Hepatocyte (in vitro differentiated cells): ENCODE data around the gene ACBD7. TPM values are rescaled to one million over a fixed set of nuclear protein-coding genes. Genes with fewer than 3 reads are reported as not detected.

Experiments
- DNase-seq: peaks from one replicate; pipeline ENCODE4 v3.0.0-alpha.2; 2016; ENCODE audit warnings: low spot score
- H2AFZ ChIP-seq: fragments of 200-600 bp; sonication (generic); 2 replicates; pipeline ENCODE4 v1.6.0; 2016; ENCODE audit warnings: antibody characterized with exemption, mild to moderate bottlenecking
- H3K27ac ChIP-seq: fragments of 200-600 bp; sonication (generic); 2 replicates; pipeline ENCODE4 v1.5.1; 2016; ENCODE audit warnings: mild to moderate bottlenecking
- H3K27me3 ChIP-seq: fragments of 200-600 bp; sonication (generic); 2 replicates; pipeline ENCODE4 v1.6.1; 2016
- H3K36me3 ChIP-seq: fragments of 200-600 bp; sonication (generic); replicated peaks from 2 replicates; pipeline ENCODE4 v1.5.1; 2016; ENCODE audit warnings: low read depth; ENCODE audit not compliant: insufficient read depth
- H3K4me1 ChIP-seq: fragments of 200-600 bp; sonication (generic); 2 replicates; pipeline ENCODE4 v1.5.1; 2016; ENCODE audit warnings: mild to moderate bottlenecking, moderate library complexity; ENCODE audit not compliant: insufficient read depth
- H3K4me2 ChIP-seq: fragments of 200-600 bp; sonication (generic); 2 replicates; pipeline ENCODE4 v1.6.0; 2016
- H3K4me3 ChIP-seq: fragments of 200-600 bp; sonication (generic); 2 replicates; pipeline ENCODE4 v1.5.1; 2016; ENCODE audit warnings: mild to moderate bottlenecking
- H3K79me2 ChIP-seq: fragments of 200-600 bp; sonication (generic); 2 replicates; pipeline ENCODE4 v1.6.0; 2017; ENCODE audit warnings: mild to moderate bottlenecking
- H3K9me2 ChIP-seq: fragments of 200-600 bp; sonication (generic); replicated peaks from 2 replicates; pipeline ENCODE4 v1.6.0; 2017; ENCODE audit warnings: mild to moderate bottlenecking; ENCODE audit not compliant: insufficient read depth
- H3K9me3 ChIP-seq: fragments of 200-600 bp; sonication (generic); 2 replicates; pipeline ENCODE4 v1.5.1; 2016; ENCODE audit warnings: low read depth, mild to moderate bottlenecking
- H4K20me1 ChIP-seq: fragments of 200-600 bp; sonication (generic); 2 replicates; pipeline ENCODE4 v1.6.0; 2016; ENCODE audit warnings: mild to moderate bottlenecking; ENCODE audit not compliant: insufficient read depth, poor library complexity, severe bottlenecking
- CTCF ChIP-seq: fragments of 200-600 bp; sonication (generic); IDR thresholded peaks from 2 replicates; pipeline ENCODE4 v1.5.1; 2016; ENCODE audit warnings: antibody characterized with exemption, mild to moderate bottlenecking; ENCODE audit not compliant: poor library complexity
- EZH2 ChIP-seq: fragments of 200-600 bp; sonication (generic); IDR thresholded peaks from 2 replicates; pipeline ENCODE4 v1.6.1; 2016; ENCODE audit warnings: antibody characterized with exemption, mild to moderate bottlenecking, borderline replicate concordance
- EZH2phosphoT487 ChIP-seq: fragments of 200-600 bp; sonication (generic); IDR thresholded peaks from one replicate; pipeline ENCODE4 v1.6.1; 2018; ENCODE audit warnings: antibody characterized with exemption, mild to moderate bottlenecking, low read depth, moderate library complexity; ENCODE audit not compliant: unreplicated experiment, severe bottlenecking
- WGBS: methylation state at CpG from one replicate; pipeline ENCODE4 v1.1.6; 2016; ENCODE audit warnings: low lambda C conversion rate; ENCODE audit errors: missing lambda C conversion rate; 5-methylcytosine and 5-hydroxymethylcytosine counted together
- polyA plus RNA-seq: library from polyadenylated mRNA; unstranded; fragments of >200 nt; fragmentation: Nextera tagmentation; extraction: Ambion mirVana; gene quantifications from 2 replicates; pipeline ENCODE4 v1.2.1, GENCODE V29; 2016
- total RNA-seq: library from RNA; depleted of rRNA; stranded (reverse); fragments of >200 nt; gene quantifications from 2 replicates; pipeline ENCODE4 v1.2.3, GENCODE V29; 2014

Gene ACBD7
- total and polyA plus RNA-seq, 2 experiments from 2014 or later = 0.36 to 1.9 TPM

- 93% methylated on average over 3 of the region's 3 CpGs for WGBS
- Histone ChIP-seq H3K27ac (no peak overlapping the region), H3K9me3 (no peaks in the 10 kb centered on the region), H3K36me3 (no peaks in the 10 kb centered on the region), H3K4me3 (no peak overlapping the region), H3K27me3 (no peaks in the 10 kb centered on the region), H3K79me2 (no peaks in the 10 kb centered on the region), H3K4me2 (no peak overlapping the region), H3K9me2 (no peaks in the 10 kb centered on the region), H4K20me1 (no peaks in the 10 kb centered on the region), H2AFZ (no peak overlapping the region), H3K4me1 (no peaks in the 10 kb centered on the region)
- TF ChIP-seq EZH2 (no peak), EZH2phosphoT487 (no peak), CTCF (no peak)
- no peak for DNase-seq
These were observed 35.5 kb downstream of the ACBD7 start for GRCh38 chr10:15053061-15053460.

DNA sequence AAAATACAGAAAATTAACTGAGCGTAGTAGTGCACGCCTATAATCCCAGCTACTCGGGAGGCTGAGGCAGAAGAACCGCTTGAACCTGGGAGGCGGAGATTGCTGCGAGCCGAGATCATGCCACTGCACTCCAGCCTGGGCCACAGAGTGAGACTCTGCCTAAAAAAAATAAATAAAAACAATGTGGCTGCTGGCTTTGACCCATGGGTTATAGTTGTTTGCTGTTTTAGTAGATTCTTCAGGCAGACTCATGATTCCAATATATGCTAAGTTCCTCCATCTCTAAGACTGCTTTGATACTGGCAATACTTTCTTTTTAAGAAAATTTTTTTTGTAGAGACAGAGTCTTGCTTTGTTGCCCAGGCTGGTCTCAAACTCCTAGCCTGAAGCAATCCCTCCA is 36.5 kb downstream of the ACBD7 start:
- Histone ChIP-seq H3K9me2 (no peaks in the 10 kb centered on the region), H3K9me3 (no peaks in the 10 kb centered on the region), H3K36me3 (no peaks in the 10 kb centered on the region), H3K79me2 (no peaks in the 10 kb centered on the region), H3K4me3 (no peak overlapping the region), H3K27me3 (no peaks in the 10 kb centered on the region), H4K20me1 (no peaks in the 10 kb centered on the region), H3K4me2 (no peak overlapping the region), H3K27ac (no peak overlapping the region), H2AFZ (no peak overlapping the region), H3K4me1 (no peaks in the 10 kb centered on the region)
- no peak for TF ChIP-seq EZH2
- no peak for TF ChIP-seq CTCF
- no peak for TF ChIP-seq EZH2phosphoT487
- DNase-seq = no peak
- 92% methylated on average over 7 of the region's 7 CpGs for WGBS

- H3K4me1 ChIP-seq = no peaks in the 10 kb centered on the region
- no peak for DNase-seq
- H3K27me3 ChIP-seq = no peaks in the 10 kb centered on the region
- no peaks in the 10 kb centered on the region for H3K36me3 ChIP-seq
- no peaks in the 10 kb centered on the region for H3K9me2 ChIP-seq
- H3K79me2 ChIP-seq = no peaks in the 10 kb centered on the region
- no peak for TF ChIP-seq EZH2
- H2AFZ ChIP-seq = no peak overlapping the region
- no peak overlapping the region for H3K27ac ChIP-seq
- no peaks in the 10 kb centered on the region for H4K20me1 ChIP-seq
- H3K9me3 ChIP-seq = no peaks in the 10 kb centered on the region
- no peak overlapping the region for H3K4me2 ChIP-seq
- no peak overlapping the region for H3K4me3 ChIP-seq
These were observed 39.0 kb downstream of the ACBD7 start for GRCh38 chr10:15049533-15049932.

GRCh38 chr10:15046626-15047025 is 42.0 kb downstream of the ACBD7 start:
- WGBS = 75% methylated on average over 5 of the region's 5 CpGs
- TF ChIP-seq EZH2phosphoT487 = no peak
- TF ChIP-seq CTCF = no peak
- TF ChIP-seq EZH2 = no peak
- H3K4me3 ChIP-seq = no peak overlapping the region
- H4K20me1 ChIP-seq = no peaks in the 10 kb centered on the region
- H2AFZ ChIP-seq = no peak overlapping the region
- H3K9me2 ChIP-seq = no peaks in the 10 kb centered on the region
- no peaks in the 10 kb centered on the region for H3K9me3 ChIP-seq
- H3K4me1 ChIP-seq = no peaks in the 10 kb centered on the region
- DNase-seq = no peak
- H3K36me3 ChIP-seq = no peaks in the 10 kb centered on the region
- H3K4me2 ChIP-seq = no peak overlapping the region
- no peaks in the 10 kb centered on the region for H3K27me3 ChIP-seq
- H3K79me2 ChIP-seq = no peaks in the 10 kb centered on the region
- H3K27ac ChIP-seq = no peak overlapping the region
